Neural crest cell (in vitro differentiated cells): ENCODE measurements around the gene LHX2. TPM values are rescaled to one million over a fixed set of nuclear protein-coding genes. Genes with fewer than 3 reads are reported as not detected.

Experiments
- DNase-seq: peaks from one replicate; pipeline ENCODE4 v3.0.0; 2021; ENCODE audit warnings: low read depth, mixed read lengths, low spot score
- H3K27ac Mint-ChIP-seq: one replicate; pipeline ENCODE4 v1.8.0; 2021; ENCODE audit warnings: mild to moderate bottlenecking, mixed read lengths; ENCODE audit not compliant: unreplicated experiment
- H3K27me3 Mint-ChIP-seq: 2 replicates; pipeline ENCODE4 v1.8.0; 2021; ENCODE audit warnings: low read depth, mild to moderate bottlenecking, mixed read lengths
- H3K36me3 Mint-ChIP-seq: 2 replicates; pipeline ENCODE4 v1.8.0; 2021; ENCODE audit warnings: low read depth, mild to moderate bottlenecking, mixed read lengths
- H3K4me1 Mint-ChIP-seq: 2 replicates; pipeline ENCODE4 v1.8.0; 2021; ENCODE audit warnings: mixed read lengths
- H3K4me3 Mint-ChIP-seq: one replicate; pipeline ENCODE4 v1.8.0; 2021; ENCODE audit warnings: mild to moderate bottlenecking, mixed read lengths
- H3K9me3 Mint-ChIP-seq: 2 replicates; pipeline ENCODE4 v1.8.0; 2021; ENCODE audit warnings: mixed read lengths
- CTCF ChIP-seq: fragments of 200-600 bp; sonication (generic); conservative IDR thresholded peaks from 2 replicates; pipeline ENCODE4 v1.5.0; 2021; ENCODE audit warnings: antibody characterized with exemption, mild to moderate bottlenecking
- total RNA-seq: library from RNA; stranded (reverse); gene quantifications from 2 replicates; pipeline ENCODE4 v1.2.1, GENCODE V29; 2021

The LHX2 gene
- total RNA-seq, 1 donor from 2014 or later = 0.19 TPM

GRCh38 chr9:124045076-124045829, 33.7 kb downstream of the LHX2 start:
- no peaks in the 10 kb centered on the region for H3K36me3 Mint-ChIP-seq
- no peak for TF ChIP-seq CTCF
- H3K4me3 Mint-ChIP-seq = no peak overlapping the region
- no peaks in the 10 kb centered on the region for H3K9me3 Mint-ChIP-seq
- H3K4me1 Mint-ChIP-seq = peaks cover 4% of the 10 kb centered on the region
- no peak overlapping the region for H3K27ac Mint-ChIP-seq
- peaks cover 79% of the 10 kb centered on the region for H3K27me3 Mint-ChIP-seq
- DNase-seq = no peak

GRCh38 chr9:124045830-124046177, 34.2 kb downstream of the LHX2 start:
- no peak for DNase-seq
- no peaks in the 10 kb centered on the region for H3K9me3 Mint-ChIP-seq
- peaks cover 77% of the 10 kb centered on the region for H3K27me3 Mint-ChIP-seq
- no peaks in the 10 kb centered on the region for H3K36me3 Mint-ChIP-seq
- no peak for TF ChIP-seq CTCF
- H3K27ac Mint-ChIP-seq = no peak overlapping the region
- H3K4me1 Mint-ChIP-seq = peaks cover 4% of the 10 kb centered on the region
- no peak overlapping the region for H3K4me3 Mint-ChIP-seq

GRCh38 chr9:124046189-124046588, 34.6 kb downstream of the LHX2 start:
- no peak for TF ChIP-seq CTCF
- Mint-ChIP-seq H3K4me1 (peaks cover 4% of the 10 kb centered on the region), H3K4me3 (no peak overlapping the region), H3K27me3 (peaks cover 75% of the 10 kb centered on the region), H3K9me3 (no peaks in the 10 kb centered on the region), H3K27ac (no peak overlapping the region), H3K36me3 (no peaks in the 10 kb centered on the region)
- DNase-seq = no peak

GRCh38 chr9:124047251-124047672, 35.7 kb downstream of the LHX2 start:
- H3K36me3 Mint-ChIP-seq = no peaks in the 10 kb centered on the region
- no peak for TF ChIP-seq CTCF
- H3K27me3 Mint-ChIP-seq = peaks cover 64% of the 10 kb centered on the region
- DNase-seq = no peak
- no peak overlapping the region for H3K4me3 Mint-ChIP-seq
- no peaks in the 10 kb centered on the region for H3K9me3 Mint-ChIP-seq
- no peak overlapping the region for H3K27ac Mint-ChIP-seq
- no peaks in the 10 kb centered on the region for H3K4me1 Mint-ChIP-seq

GRCh38 chr9:124050955-124051354, 39.4 kb downstream of the LHX2 start:
- no peak for DNase-seq
- H3K27me3 Mint-ChIP-seq = peaks cover 32% of the 10 kb centered on the region
- H3K9me3 Mint-ChIP-seq = no peaks in the 10 kb centered on the region
- H3K4me3 Mint-ChIP-seq = no peak overlapping the region
- no peak overlapping the region for H3K27ac Mint-ChIP-seq
- no peaks in the 10 kb centered on the region for H3K4me1 Mint-ChIP-seq
- no peak for TF ChIP-seq CTCF
- H3K36me3 Mint-ChIP-seq = no peaks in the 10 kb centered on the region
